GM18498 (cell line): Measurements from ENCODE around the gene EVA1B.
A peak's percentile ranks its signal among the peaks of the same experiment; 100 is the strongest.

Experiments used
- ATAC-seq: cut with Tn5 transposase; IDR thresholded peaks from one replicate; pipeline ENCODE4 v1.9.1; 2021; ENCODE audit warnings: mild to moderate bottlenecking, moderate library complexity; ENCODE audit not compliant: unreplicated experiment

The EVA1B gene

GRCh38 chr1:36320767-36321118 is 2.7 kb downstream of the EVA1B start:
- ATAC-seq: no peak

GRCh38 chr1:36320291-36320761 is 3.1 kb downstream of the EVA1B start:
- ATAC-seq: no peak

DNA sequence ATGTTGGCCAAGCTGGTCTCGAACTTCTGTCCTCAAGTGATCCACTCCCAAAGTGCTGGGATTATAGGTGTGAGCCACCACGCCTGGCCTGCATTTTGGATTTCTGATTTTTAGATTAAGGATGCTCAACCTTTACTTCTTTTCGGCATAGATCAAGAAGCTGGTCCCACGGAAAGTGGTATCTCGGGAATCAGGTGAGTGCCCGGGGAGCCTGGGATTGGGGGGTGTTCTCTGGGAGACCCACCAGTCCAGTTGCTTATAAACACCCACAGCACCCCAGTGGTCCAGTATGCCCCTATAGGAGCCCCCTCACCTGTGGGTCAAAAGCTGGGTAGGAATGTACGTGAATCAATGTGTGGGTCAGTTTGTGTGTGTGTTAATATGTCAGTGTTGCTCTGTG is 14.0 kb downstream of the EVA1B start:
- ATAC-seq: no peak

GRCh38 chr1:36307601-36308330 is 15.7 kb downstream of the EVA1B start:
- ATAC-seq: no peak

DNA sequence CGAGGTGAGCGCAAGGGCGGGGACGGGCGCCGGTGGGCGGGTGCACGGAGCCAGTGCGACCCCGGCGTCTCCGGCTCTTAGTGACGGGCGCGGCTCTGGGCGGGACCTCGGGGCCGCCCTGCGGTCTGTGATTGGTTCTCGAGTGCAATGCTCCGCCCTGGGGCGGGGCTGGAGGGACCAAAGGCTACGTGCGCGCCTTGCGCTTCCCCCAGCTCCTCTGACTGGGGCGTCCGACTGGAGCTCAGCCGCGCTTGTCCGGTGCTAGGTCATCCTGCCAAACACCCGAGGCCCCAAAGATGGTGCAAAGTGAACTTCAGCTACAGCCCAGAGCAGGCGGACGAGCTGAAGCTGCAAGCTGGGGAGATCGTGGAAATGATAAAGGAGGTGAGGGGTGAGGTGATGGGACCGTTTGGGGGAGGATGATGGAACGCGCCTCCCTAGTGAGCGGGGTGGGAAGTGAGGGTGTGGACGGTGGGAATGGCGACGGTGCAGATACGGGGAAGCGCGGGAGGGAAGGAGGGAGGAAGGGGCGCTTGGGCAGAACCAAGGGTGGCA is 16.5 kb downstream of the EVA1B start:
- ATAC-seq: peak; percentile 99

DNA sequence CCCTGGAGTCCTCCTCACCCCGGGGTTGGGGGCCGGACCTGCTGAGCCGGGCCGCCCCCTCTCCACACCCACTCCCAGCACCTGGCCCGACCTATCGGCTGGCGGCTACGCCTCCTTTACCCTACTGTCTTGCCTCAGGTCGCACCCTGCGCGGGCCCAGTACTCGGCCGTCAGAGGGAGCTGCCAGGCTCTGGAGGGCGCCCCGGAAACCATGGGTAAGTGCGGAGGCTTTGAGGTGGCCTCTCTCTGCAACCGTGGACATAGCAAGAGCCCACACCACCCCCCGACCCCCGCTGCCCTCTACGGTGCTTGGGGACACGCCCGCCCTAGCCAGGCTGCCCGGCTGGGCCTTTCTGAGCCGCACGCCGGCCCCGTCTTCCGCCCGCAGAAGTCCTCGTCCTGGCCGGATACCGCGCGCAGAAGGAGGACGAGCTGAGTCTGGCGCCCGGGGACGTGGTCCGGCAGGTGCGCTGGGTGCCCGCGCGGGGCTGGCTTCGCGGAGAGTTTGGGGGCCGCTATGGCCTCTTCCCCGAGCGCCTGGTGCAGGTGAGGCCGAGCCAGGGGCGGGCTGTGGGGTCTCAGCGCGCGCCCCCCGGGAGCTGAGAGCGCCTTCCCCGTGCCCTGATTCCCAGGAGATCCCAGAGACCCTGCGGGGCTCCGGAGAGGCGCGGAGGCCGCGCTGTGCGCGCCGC is 17.1 kb downstream of the EVA1B start, which contains the start of gene SH3D21:
TSS of gene SH3D21 (plus strand) at position 159 of the 692 bp plus-strand sequence. CDS start at position 212, 53 bp downstream.
- peak; percentile 31 for ATAC-seq

DNA sequence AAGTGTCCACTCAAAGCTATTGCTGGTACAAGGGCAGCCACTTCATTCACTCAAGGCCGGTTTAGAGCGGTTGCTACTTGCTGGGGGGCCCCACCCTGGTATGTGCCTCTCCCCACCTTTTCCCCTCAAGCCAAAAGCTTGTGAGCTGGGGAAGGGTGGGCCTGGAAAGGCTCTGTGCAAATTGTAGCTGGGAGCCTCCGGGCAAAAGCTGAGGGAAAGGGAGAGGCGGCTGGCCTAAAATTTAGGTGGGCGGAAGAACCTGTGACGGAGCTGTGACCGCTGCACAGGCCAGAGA is 17.6 kb downstream of the EVA1B start:
- no peak for ATAC-seq

- no peak for ATAC-seq
These were observed 18.2 kb downstream of the EVA1B start for GRCh38 chr1:36304970-36305914.

GRCh38 chr1:36304521-36304920 is 18.9 kb downstream of the EVA1B start:
- no peak for ATAC-seq

DNA sequence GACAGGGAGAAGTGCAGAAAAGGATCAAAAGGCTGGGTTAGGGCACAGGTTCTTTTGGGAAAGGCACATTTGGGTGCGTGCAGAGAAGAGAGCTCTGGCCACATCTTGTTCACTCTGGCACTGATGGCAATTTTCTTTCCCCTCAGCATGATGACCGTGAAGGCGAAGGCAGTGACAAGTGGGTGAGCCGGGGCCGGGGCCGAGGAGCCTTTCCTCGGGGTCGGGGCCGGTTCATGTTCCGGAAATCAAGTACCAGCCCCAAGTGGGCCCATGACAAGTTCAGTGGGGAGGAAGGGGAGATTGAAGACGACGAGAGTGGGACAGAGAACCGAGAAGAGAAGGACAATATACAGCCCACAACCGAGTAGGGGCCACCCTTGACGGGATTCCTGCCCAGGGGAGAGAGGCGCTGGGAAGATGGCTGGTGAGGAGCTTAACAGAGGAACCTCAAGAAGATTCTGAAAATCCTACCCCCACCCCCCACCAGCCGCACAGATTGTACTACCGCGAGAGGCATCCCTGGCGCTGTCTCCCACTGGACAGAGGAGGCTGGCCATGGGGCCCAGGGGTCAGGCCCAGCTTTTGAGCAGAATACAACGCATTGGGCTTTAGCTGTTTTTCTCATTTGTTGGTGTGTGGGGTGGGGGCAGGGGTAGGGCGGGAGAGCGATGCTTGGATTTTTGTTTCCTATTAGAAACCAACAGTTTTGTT is 19.6 kb downstream of the EVA1B start:
- ATAC-seq: no peak

DNA sequence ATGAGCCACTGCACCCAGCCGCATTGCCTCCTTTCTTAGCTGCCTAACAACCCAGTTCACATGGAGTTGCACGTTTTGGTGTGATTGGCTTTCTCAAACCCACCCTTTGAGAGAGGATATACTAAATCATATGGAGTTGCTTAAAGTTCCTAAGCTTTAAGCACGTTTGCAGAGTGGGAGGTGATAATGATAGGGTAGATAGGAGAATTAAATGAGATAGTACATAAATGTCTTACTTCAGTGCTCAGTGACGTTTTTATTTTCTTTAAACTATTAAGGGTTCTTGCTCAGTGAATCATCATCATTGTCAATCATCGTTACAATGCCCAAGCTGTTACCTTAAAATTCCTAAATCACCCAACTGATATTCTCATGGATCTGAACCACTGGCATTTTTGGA is 20.2 kb downstream of the EVA1B start:
- no peak for ATAC-seq

DNA sequence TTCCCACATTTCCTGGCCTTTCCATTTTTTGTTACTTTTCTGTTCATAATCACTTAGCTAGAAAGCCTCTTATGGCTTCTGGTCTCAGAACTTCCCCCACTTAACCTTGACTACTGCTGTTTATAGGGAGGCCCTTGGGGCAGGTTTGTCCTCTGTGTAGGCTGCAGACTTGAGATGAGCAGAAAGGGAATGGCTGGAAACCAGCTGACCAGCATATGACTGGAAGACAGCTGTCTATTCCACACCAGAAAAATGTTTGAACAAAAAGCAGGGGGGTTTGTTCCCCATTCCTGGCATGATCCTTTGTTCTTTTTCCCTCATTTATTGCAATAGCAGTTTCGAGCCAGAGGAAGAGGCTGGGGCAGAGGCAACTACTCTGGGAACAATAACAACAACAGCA is 22.2 kb downstream of the EVA1B start:
- ATAC-seq: no peak

- ATAC-seq: no peak
These were observed 22.9 kb downstream of the EVA1B start for GRCh38 chr1:36300526-36300925.

DNA sequence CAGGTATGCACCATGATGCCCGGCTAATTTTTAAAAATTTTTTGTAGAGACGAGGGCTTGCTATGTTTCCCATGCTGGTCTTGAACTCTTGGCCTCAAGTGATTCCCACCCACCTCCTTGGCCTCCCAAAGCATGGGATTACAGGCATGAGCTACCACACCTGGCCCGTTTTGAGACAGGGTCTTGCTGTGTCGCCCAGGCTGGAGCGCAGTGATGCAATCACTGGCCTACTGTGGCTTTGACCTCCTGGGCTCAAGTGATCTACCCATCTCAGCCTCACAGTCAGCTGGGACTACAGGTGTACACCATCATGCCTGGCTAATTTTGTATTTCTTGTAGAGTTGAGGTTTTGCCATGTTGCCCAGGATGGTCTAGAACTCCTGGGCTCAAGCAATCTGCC is 24.8 kb downstream of the EVA1B start:
- no peak for ATAC-seq

DNA sequence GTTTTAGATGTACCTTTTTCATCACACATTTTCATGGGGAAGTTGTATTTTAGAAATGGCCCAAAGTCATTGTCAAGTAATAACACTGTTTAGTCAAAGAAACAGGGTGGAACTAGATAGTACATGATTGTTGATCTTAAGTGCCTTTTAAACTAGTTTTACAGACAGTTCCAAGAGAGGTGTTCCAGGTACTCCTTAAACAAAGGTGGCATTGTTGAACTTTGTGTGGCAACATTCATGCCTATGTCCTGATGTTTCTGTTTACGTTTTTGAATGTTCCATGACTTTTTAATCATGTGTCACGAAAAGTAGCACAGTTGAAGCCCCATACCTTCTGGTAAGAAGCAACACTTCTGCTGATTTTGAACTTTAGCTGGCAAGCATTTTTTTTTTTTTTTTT is 26.4 kb downstream of the EVA1B start:
- no peak for ATAC-seq

DNA sequence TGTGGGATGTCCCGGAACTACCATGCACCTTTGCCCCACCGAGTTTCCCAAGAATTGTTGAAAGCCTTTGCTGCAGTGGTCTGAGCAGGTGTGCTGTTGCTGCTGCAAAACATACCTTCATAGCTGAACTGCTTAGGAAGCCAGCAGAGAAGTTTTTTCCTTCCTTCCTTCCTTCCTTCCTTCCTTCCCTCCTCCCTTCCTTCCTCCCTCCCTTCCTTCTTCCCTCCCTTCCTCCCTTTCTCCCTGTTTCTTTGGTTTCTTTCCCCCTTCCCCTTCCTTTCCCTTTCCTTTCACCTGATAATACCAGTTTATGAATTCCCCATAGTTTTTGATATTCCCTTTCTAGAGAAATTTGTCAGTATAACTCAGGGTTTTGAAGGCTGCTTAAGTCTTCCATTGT is 28.1 kb downstream of the EVA1B start:
- no peak for ATAC-seq

DNA sequence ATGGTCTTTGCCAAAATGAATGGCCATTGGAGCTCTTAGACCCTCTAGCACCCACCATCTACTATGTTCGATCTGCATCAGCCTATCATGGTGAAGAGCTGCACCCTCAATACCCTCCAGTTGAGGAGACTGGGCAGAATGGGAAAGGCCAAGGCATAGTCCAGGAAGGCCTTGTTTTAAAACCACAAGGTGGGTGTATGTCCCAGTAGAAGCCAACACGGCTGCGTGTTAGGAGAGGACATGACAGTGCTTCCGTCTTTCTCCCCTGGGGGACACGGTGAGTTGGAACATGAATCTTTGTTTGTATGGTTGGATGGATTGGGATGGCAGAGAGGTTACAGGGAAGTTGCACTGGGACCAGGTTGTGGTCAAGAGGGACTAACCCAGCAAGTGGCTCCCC is 35.9 kb downstream of the EVA1B start:
- ATAC-seq: no peak

DNA sequence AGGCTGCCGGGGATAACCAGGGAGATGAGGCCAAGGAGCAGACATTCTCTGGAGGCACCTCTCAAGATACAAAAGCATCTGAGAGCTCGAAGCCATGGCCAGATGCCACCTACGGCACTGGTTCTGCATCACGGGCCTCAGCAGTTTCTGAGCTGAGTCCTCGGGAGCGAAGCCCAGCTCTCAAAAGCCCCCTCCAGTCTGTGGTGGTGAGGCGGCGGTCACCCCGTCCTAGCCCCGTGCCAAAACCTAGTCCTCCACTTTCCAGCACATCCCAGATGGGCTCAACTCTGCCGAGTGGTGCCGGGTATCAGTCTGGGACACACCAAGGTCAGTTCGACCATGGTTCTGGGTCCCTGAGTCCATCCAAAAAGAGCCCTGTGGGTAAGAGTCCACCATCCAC is 36.6 kb downstream of the EVA1B start:
- no peak for ATAC-seq

GRCh38 chr1:36285443-36286101 is 37.9 kb downstream of the EVA1B start:
- ATAC-seq: no peak

DNA sequence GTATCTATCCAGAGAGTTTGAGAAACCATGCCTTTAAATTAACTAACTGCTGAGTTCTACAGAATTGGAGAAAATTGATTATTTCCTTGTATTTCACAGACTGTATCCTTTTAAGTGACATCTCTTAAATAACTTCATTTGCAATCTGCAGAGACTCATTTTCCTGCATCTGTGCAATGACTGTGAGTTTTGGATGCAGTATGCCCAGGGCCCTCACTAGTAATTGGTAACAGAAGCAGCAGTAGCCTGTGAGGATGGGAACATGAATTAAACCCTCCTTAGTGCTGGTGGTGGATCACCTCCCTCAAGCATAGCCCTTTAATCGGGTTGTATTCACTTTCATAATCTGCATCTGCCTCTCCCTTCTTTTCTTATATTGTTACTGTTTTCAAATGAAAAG is 38.9 kb downstream of the EVA1B start:
- no peak for ATAC-seq
